Measurements from ENCODE around the gene BOD1L2.

Gene BOD1L2

DNA sequence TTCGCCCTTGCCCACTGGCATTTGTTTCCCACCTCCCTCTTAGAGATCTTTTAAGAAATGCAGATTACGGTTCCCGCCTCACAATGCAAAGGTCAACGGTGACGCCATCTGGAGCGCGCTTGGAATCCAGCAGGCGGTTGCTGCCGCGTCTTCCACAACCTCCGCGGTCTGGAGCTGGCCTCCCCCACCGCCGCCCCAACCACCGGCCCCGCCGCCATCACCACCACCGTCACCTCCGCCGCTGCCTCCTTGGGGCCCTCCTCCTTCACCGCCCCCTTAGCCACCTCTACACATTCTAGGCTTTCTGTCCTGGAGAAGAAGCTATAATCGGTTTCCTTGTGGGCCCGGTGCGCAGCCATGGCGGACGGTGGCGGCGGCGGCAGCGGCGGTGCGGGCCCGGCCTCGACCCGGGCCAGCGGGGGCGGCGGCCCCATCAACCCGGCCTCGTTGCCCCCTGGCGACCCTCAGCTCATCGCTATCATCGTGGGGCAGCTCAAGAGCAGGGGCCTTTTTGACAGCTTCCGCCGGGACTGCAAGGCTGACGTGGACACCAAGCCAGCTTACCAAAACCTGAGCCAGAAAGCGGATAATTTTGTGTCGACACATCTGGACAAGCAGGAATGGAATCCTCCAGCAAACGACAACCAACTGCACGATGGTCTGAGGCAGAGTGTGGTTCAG is at the start of gene BOD1L2:
Gene BOD1L2, plus strand, starts transcription at position 132 of the 681 bp plus-strand sequence. Its CDS starts 226 bp downstream, at position 358.
- DNase-seq: no peak

GRCh38 chr18:57107140-57107832 is 39.6 kb upstream of the BOD1L2 start:
- no peak for DNase-seq

DNA sequence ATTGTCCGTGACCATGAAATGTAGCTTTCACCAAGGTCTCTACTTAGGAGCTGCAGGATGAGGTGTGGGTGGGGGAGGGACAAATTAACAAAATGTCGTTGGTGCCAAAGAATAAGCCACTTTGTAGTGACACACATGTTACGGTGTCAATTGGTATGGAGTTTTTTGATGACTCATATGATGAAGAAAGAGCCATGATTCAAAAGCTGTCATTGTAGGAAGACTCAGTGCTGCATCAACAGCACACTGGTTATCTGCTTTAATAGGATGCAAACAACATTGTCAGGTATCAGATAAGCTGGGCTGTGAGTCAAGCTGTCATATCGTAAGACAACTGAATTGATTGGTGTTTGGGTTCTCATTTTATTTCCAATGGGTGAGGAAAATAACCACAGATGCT is 36.6 kb upstream of the BOD1L2 start:
- DNase-seq: no peak

- DNase-seq: no peak
Observed at GRCh38 chr18:57113799-57114420, 33.0 kb upstream of the BOD1L2 start.

GRCh38 chr18:57116598-57117132 is 30.2 kb upstream of the BOD1L2 start:
- no peak for DNase-seq

GRCh38 chr18:57121542-57122112 is 25.3 kb upstream of the BOD1L2 start:
- DNase-seq: no peak

DNA sequence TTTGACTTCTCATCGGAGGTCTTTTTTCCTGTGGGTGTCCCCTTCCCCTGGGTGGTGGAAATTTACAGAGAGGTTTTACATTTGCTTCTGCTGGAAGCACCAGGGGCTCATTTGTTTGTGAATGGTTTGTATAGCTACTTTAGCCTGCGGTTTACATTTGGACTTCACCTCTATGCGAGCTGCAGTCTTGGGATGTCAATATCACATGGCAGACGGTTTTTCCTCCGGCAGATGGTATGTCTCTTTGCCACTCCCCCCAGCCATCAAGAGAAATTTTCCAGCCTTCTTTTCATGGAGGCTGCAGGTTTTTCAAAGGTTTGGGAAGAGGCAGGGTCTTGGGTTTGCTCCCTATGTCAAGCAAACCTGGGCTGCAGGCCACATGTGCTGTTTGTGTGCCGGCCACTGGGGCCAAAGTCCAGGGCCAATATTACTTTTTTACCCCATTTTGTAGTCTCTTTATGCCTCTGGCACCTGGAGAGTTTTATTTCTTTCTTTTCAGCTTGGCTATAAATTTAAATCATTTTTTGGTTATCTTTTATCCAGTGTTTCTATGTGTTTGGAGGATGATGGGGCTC is 23.9 kb upstream of the BOD1L2 start:
- no peak for DNase-seq

DNA sequence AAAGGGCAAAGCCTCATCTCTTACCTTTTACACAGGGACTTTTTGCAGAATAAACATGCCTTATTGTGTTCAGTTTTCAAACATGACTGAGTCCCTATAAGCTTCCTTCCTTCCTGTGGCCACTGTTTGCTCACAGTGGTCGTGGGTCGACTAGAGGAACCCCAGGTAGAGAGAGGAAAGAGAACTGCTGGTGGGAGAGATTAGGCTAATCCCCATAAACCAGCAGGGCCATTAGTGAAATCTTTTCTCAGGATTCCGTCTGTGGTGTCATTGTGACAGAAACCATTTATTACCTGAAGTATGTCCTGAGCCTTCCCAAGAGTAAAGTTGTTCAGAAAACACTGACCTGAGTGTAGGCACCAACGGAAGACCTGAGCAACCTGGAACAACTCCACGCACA is 21.3 kb upstream of the BOD1L2 start:
- DNase-seq: no peak

GRCh38 chr18:57128220-57128932 is 18.5 kb upstream of the BOD1L2 start:
- DNase-seq: no peak

GRCh38 chr18:57131101-57131500 is 15.8 kb upstream of the BOD1L2 start:
- no peak for DNase-seq

GRCh38 chr18:57131782-57132181 is 15.1 kb upstream of the BOD1L2 start:
- no peak for DNase-seq

DNA sequence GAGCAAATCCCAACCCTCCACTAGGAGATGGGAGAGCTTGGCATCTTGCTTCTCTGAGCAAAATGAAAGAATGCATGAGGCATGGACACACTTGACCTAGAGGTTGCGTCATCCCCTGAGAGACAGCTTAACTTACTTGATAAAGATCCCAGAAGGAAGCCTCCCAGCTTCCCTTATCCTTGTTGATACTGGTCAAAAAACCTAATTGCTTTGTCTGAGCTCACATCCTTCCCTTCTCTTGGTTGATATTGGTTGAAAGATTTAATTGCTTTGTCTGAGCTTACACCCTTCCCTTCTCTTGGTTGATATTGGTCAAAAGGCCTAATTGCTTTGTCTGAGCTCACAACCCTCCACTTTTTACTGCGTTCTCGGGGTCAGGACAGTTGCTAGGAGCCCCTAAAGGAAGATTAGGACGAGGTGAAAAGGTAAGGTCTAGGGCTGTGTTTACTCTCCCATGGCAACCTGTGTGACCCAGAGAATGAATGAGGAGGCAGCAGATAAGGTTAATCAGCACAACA is 12.2 kb upstream of the BOD1L2 start:
- DNase-seq: no peak

GRCh38 chr18:57135699-57136098 is 11.2 kb upstream of the BOD1L2 start:
- DNase-seq: no peak

DNA sequence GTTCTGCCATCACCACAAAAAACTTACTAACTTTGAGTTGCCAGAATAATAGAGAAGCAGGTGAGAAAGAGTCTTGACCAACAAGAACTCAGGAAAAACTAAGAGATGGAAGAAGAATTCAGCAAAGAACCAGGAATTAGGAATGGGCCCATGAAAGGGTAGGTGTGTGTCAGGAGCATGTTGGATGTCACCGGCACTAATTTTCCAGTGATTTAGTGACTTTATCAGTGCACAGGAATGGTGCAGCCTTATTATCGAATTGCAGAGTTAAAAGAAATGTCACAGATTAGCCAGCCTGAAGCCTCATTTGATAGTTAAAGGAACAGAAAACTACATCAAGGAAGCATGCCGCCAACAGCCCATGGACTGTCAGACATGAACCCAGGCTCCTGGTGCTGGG is 9.0 kb upstream of the BOD1L2 start:
- DNase-seq: no peak

DNA sequence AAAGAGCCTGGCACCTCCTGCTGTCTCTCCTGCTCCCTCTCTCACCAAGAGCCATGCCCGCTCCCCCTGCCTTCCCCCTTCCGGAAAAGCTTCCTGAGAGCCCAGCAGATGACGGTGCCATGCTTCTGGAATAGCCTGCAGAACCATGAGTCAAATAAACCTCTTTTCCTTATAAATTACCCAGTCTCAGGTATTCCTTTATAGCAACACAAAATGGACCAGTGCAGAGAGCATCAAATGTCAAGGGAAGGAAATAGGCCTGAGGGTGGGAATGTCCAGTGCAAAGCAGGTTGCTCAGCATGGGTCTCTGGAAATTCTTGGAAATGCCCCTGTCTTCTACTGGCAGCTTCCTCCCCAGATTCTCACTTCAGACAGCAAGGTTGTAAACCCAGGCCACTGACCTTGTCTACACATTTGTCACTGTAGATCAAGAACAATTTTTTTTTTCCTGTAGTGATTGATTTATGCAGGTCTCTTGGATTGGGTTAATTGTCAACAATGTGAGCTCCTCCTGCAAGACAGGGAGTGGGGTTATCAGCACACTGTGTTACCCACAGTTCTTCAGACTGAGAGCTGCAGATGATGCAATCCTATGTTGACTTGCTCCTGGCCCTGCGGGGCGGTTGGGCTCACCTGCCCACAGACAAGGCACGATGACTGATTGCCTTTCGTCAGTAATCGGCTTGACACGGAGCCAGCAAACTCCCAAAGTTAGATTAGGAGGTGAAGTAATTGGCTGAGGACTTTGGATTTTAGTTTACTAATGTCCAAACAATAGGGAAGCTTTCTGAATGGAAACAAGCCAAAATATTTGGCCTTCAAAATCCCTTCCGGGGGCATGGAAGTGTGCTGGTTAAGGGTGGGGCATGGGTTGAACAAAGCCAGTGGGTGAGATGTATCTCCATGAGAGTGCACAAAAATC is 5.4 kb upstream of the BOD1L2 start:
- no peak for DNase-seq

GRCh38 chr18:57142324-57142723 is 4.6 kb upstream of the BOD1L2 start:
- DNase-seq: no peak

GRCh38 chr18:57143265-57143664 is 3.6 kb upstream of the BOD1L2 start:
- no peak for DNase-seq

GRCh38 chr18:57148263-57148662 is 1.4 kb downstream of the BOD1L2 start:
- no peak for DNase-seq

GRCh38 chr18:57149051-57149450 is 2.2 kb downstream of the BOD1L2 start:
- no peak for DNase-seq

DNA sequence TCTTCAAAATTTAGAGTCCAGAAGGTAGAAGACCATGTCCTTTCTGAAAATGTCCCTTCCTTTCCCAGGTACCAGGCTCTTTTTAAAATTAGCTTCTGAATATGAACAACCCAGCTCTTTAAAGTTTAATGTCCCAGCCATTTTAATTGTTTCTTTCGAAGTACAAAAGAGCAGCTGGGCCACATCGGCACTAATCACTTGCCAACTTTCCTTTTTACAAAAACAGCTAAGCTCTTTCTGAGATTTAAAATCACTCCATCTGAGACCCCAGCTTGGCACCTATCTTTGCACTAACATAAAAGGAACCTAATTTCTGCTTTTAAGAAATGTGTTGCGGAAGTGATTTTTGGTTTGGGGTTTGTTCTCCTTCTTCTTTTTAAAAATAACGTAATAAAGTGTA is 2.6 kb downstream of the BOD1L2 start:
- DNase-seq: no peak

GRCh38 chr18:57150081-57150480 is 3.2 kb downstream of the BOD1L2 start:
- DNase-seq: no peak
